Activated B cell treated with CpG ODN at 0.5 μM for 24 hours (primary cell): ENCODE measurements around the gene PIM3. TPM values are rescaled to one million over a fixed set of nuclear protein-coding genes. Genes with fewer than 3 reads are reported as not detected.

Experiments used
- ATAC-seq: fragments of 200-7000 bp; cut with Tn5 transposase; one replicate; pipeline ENCODE4 v1.10.0; 2021; ENCODE audit warnings: low read depth, mild to moderate bottlenecking, moderate library complexity
- CTCF ChIA-PET: fragments of 350-600 bp; sonication (Branson Sonifier 250); formaldehyde crosslinking; loops from one replicate; lab custom pipeline; 2021; ENCODE audit warnings: antibody characterized with exemption; lab: Charles Lee
- POLR2A ChIA-PET: fragments of 350-600 bp; sonication (Branson Sonifier 250); formaldehyde crosslinking; loops from one replicate; lab custom pipeline; 2021; ENCODE audit warnings: antibody characterized with exemption; lab: Charles Lee
- DNase-seq: peaks from one replicate; pipeline ENCODE4 v3.0.0; 2022
- H3K27ac Mint-ChIP-seq: one replicate; pipeline ENCODE4 v1.8.0; 2020; ENCODE audit warnings: mixed read lengths
- H3K27me3 Mint-ChIP-seq: one replicate; pipeline ENCODE4 v1.8.0; 2021; ENCODE audit warnings: mixed read lengths
- H3K36me3 Mint-ChIP-seq: one replicate; pipeline ENCODE4 v1.8.0; 2021; ENCODE audit warnings: low read depth, mixed read lengths
- H3K4me1 Mint-ChIP-seq: one replicate; pipeline ENCODE4 v1.8.0; 2021; ENCODE audit warnings: mixed read lengths
- H3K4me3 Mint-ChIP-seq: one replicate; pipeline ENCODE4 v1.8.0; 2020; ENCODE audit warnings: mild to moderate bottlenecking, mixed read lengths
- H3K9me3 Mint-ChIP-seq: one replicate; pipeline ENCODE4 v1.8.0; 2020; ENCODE audit warnings: mixed read lengths
- CTCF ChIP-seq: fragments of 200-600 bp; IDR thresholded peaks from one replicate; pipeline ENCODE4 v1.8.0; 2022; ENCODE audit warnings: antibody characterized with exemption, mild to moderate bottlenecking
- intact Hi-C: fragments of 100-400 bp; cut with micrococcal nuclease; formaldehyde crosslinking; loops from one replicate; pipeline ENCODE4 v1.15.1; 2024
- total RNA-seq: library from RNA; stranded (reverse); gene quantifications from 2 replicates; pipeline ENCODE4 v1.2.3, GENCODE V29; 2022

The PIM3 gene
- total RNA-seq, 1 donor from 2014 or later: 91.7 TPM

- POLR2A ChIA-PET: interaction anchor here (3.3 kb wide), 1 partner anchor 12 kb away, joined by 14 read pairs; the partner anchor contains the start of gene PIM3
- no peaks in the 10 kb centered on the region for H3K27me3 Mint-ChIP-seq
- CTCF ChIA-PET: no interaction called here
- no peak overlapping the region for H3K4me3 Mint-ChIP-seq
- no peak overlapping the region for H3K27ac Mint-ChIP-seq
- no peak for DNase-seq
- no peaks in the 10 kb centered on the region for H3K36me3 Mint-ChIP-seq
- peaks cover 11% of the 10 kb centered on the region for H3K4me1 Mint-ChIP-seq
- no peaks in the 10 kb centered on the region for H3K9me3 Mint-ChIP-seq
- ATAC-seq: no peak
- TF ChIP-seq CTCF: no peak
- intact Hi-C loops: no loop called here
Observed at GRCh38 chr22:49948116-49948957, 12.2 kb upstream of the PIM3 start.

- peaks cover 11% of the 10 kb centered on the region for H3K4me1 Mint-ChIP-seq
- ATAC-seq (no peak), DNase-seq (no peak)
- no peak overlapping the region for H3K27ac Mint-ChIP-seq
- CTCF ChIA-PET: no interaction called here
- no peak overlapping the region for H3K4me3 Mint-ChIP-seq
- TF ChIP-seq CTCF: no peak
- intact Hi-C loops: no loop called here
- no peaks in the 10 kb centered on the region for H3K36me3 Mint-ChIP-seq
- POLR2A ChIA-PET: no interaction called here
- H3K9me3 Mint-ChIP-seq: no peaks in the 10 kb centered on the region
- no peaks in the 10 kb centered on the region for H3K27me3 Mint-ChIP-seq
Observed at GRCh38 chr22:49948958-49949913, 11.3 kb upstream of the PIM3 start.

DNA sequence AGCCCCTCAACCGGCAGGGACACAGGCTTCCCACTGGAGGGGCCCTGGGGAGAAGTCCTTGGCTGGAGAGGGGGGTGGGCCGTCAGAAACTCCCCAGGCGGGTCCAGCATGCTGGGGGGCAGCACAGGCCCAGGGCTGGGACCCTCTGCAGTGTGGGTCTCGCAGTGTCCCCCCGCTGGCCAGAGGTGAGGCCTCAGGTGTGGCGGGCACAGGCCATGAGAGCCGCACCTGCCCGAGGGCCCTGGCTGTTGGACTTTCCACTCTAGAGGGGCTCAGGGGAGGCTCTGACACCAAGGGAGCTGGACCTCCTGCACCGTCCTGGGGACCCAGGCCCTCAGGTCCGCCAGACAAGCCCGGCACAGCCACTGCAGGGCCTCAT lies 10.7 kb upstream of the PIM3 start:
- intact Hi-C loops: no loop called here
- no peak overlapping the region for H3K27ac Mint-ChIP-seq
- TF ChIP-seq CTCF: no peak
- no peaks in the 10 kb centered on the region for H3K27me3 Mint-ChIP-seq
- H3K9me3 Mint-ChIP-seq: no peaks in the 10 kb centered on the region
- peaks cover 11% of the 10 kb centered on the region for H3K4me1 Mint-ChIP-seq
- ATAC-seq (no peak), DNase-seq (no peak)
- ChIA-PET POLR2A (interaction anchor here (1.2 to 3.6 kb wide), 2 partner anchors 14 to 21 kb away, joined by 3 to 23 read pairs; no protein-coding TSS in a partner anchor), CTCF (no interaction called here)
- H3K36me3 Mint-ChIP-seq: no peaks in the 10 kb centered on the region
- no peak overlapping the region for H3K4me3 Mint-ChIP-seq

DNA sequence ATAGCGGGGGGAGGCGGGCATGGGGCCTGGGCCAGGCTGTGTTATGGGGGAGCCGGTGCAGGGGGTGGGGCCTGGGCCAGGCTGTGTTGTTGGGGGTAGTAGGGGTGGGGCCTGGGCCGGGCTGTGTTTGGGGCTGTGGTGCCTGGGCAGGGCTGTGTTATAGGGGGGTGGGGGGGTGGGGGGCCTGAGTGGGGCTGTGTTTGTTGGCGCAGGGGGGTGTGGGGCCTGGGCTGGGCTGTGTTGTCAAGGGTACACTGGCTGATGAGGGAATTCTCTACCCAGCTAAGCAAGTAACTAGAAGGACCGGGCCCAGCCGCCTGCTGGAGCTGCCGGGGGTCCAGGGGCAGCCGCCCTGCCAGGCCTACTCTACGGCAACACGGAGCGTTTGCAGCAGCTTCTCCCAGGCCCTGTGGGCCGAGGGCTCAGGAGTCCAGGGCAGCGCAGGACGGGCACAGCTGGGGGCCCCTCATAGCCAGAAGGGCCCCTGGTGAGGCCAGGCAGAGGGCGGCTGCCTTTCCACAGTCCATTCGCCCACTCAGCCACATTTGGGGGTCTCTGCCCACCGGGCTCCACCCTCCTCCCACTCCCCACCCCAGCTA lies 10.1 kb upstream of the PIM3 start:
- TF ChIP-seq CTCF: no peak
- POLR2A ChIA-PET: interaction anchor here (1.0 to 3.6 kb wide), 6 partner anchors 10 to 20 kb away, joined by 3 to 23 read pairs (median 8); partner anchors contain the start of gene PIM3
- peaks cover 9% of the 10 kb centered on the region for H3K4me1 Mint-ChIP-seq
- CTCF ChIA-PET: no interaction called here
- DNase-seq (no peak), ATAC-seq (no peak)
- intact Hi-C loops: no loop called here
- H3K36me3 Mint-ChIP-seq: no peaks in the 10 kb centered on the region
- H3K27ac Mint-ChIP-seq: no peak overlapping the region
- no peak overlapping the region for H3K4me3 Mint-ChIP-seq
- no peaks in the 10 kb centered on the region for H3K9me3 Mint-ChIP-seq
- H3K27me3 Mint-ChIP-seq: no peaks in the 10 kb centered on the region
